GM12873 (cell line): Measurements from ENCODE around the gene STBD1.

Experiments
- TF ChIP-seq, protein P1 (sequence below): IDR thresholded peaks from 2 replicates; pipeline ENCODE4 v1.5.1; 2012; ENCODE audit warnings: low read depth, mild to moderate bottlenecking, moderate library complexity, low read length, control low read depth; ENCODE audit not compliant: insufficient read depth; ENCODE audit errors: missing control alignments

The STBD1 gene

DNA sequence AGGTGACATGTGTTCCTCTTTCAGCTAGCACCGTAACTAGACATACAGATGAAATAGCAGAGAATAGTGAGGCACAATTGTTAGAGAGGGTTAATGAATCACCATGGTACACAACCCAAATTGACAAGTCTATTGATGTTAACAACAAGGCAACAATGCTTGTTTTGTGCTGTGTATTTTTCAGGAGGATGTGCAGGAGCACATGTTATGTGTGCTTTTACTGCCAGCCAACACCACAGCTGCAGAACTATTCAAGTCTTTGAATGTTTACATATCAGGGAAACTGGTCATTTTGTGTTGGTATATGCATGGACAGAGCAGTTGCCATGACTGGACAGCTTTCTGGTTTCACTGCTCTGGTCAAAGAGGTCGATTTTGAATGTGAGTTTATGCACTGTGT, 32.8 kb downstream of the STBD1 start:
- TF ChIP-seq, protein P1, sequence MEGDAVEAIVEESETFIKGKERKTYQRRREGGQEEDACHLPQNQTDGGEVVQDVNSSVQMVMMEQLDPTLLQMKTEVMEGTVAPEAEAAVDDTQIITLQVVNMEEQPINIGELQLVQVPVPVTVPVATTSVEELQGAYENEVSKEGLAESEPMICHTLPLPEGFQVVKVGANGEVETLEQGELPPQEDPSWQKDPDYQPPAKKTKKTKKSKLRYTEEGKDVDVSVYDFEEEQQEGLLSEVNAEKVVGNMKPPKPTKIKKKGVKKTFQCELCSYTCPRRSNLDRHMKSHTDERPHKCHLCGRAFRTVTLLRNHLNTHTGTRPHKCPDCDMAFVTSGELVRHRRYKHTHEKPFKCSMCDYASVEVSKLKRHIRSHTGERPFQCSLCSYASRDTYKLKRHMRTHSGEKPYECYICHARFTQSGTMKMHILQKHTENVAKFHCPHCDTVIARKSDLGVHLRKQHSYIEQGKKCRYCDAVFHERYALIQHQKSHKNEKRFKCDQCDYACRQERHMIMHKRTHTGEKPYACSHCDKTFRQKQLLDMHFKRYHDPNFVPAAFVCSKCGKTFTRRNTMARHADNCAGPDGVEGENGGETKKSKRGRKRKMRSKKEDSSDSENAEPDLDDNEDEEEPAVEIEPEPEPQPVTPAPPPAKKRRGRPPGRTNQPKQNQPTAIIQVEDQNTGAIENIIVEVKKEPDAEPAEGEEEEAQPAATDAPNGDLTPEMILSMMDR: no peak

DNA sequence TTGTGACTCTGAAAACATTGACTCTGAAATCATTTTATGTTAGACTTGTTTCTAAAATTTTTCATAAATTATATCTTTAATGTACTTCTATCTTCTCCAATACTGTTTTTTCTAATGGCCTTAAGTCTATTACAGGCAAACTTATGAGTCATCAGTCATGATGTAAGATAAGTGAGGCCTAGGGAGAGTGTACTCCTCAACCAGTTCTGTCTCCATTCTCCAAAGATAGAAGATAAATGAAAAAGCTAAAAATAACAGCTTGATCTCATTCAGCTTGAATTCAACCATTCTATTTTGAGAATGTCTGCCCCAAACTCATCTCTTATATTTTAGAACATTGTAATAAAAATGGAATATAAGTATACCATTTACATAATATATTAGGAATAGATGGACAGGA, 34.5 kb downstream of the STBD1 start:
- TF ChIP-seq, protein P1: no peak

DNA sequence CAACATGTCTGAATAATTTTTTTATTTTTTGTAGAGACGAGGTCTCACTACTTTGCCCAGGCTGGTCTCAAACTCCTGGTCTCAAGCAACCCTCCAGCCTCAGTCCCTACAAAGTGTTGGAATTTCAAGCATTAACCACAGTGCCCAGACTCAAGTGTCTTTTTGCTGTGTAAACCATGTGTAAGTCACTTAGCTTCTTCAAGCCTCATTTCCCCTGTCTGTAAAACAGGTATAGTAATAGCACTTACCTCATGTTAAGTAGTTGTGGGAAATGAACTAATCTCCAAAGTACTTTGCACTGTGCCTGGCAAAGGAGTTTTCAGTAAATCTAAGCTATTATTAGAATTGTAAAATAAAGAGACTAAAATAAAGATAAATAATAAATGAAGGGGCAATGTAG, 35.7 kb downstream of the STBD1 start:
- TF ChIP-seq, protein P1: no peak

DNA sequence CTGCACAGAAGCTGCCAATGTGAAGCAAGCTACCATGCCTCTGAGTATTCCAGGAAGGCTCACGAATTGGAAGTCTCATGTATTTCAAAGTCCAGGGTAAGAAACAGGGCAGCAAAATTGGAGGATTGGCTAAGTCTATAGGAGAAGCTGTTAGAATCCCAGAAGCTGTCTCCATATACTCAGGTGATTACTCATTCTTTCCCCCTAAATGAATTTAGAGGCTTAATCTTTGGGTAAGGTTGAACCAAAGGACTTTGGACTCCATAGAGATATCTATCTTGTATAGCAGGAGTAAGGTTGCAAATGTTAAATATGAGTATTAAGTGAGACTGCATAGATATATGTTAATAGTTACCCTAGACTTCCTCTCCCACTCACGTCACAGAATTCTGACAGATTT, 36.3 kb downstream of the STBD1 start:
- TF ChIP-seq, protein P1: no peak

DNA sequence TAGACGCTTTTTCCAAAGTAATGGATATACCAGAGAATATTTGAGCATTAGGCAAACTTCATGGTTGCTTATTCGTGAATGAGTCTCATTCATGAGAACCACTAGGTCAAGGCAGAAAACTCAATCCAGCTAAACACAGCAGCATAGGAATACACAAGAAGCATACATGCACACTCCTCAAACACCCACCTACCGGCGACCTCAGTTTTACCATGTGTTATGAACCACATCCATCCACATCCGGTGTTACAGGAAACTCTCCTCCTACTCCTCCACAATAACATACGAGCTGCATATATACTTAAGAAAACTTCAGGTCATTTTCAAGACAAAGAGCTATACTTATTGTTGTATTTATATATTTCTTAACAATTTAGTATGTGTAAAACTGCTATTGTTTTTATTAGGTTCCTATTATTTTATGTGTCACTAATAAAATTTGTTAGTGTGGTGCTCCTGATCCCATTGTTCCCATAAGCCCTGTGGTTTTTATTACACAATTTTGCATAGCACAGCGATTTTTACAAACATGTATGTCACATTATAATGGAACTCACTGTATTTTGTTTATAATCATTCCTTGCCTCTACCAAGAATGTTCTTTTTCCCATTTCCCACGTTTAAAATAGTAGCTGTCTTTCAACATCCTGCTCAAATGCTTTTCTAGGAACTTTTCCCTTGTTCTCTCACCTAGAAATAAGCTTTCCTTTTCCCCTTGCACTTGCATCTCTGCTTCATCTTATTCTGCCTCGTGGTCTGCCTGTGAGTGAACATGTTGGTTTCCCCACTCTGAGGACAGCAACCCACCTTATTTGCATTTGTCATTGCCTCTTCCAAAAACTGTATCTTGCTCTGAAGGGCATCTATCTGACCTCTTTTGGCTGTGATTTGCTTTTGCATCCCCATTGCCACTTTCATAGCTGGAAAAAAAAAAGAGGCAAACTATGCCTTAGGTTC, 48.3 kb downstream of the STBD1 start:
- TF ChIP-seq, protein P1: no peak

DNA sequence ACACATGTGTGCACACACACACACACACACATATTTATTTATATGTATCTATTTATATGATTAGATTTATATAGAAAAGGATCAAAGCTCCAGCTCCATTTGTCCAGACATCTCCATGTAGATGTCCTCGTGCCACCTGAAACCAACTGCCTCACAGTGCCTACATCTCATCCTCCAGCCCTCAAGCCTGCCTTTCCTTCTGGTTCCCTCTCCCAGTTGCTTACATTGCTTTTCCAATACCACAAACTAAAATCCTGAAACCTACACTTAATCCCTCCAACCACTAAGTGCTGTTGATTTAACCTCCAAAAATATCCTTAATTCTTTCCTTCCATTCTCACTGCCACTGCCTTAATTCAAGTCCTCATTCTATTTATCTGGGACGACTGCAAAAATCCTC, 51.4 kb downstream of the STBD1 start:
- TF ChIP-seq, protein P1: no peak
